K562 (cell line): ENCODE measurements around the gene SLC39A6. TPM values are rescaled to one million over a fixed set of nuclear protein-coding genes. Genes with fewer than 3 reads are reported as not detected.

Experiments
- ATAC-seq: fragments of 200-7000 bp; cut with Tn5 transposase; 3 replicates; pipeline ENCODE4 v1.9.1; 2020; ENCODE audit warnings: moderate library complexity
- BruUV-seq: library from RNA; stranded (reverse); fragments of 400-500 nt; replicated peaks from 2 replicates; lab custom pipeline; 2021; lab: Mats Ljungman, UMichigan
- CTCF ChIA-PET: fragments of 300-600 bp; formaldehyde crosslinking; extraction: SDS; loops from one replicate; lab custom pipeline; 2021; ENCODE audit warnings: low intra/inter-chr PET ratio; lab: Yijun Ruan, JAX
- POLR2A ChIA-PET: fragments of 300-600, 350-650 bp; sonication (Branson Sonifier 250); formaldehyde crosslinking; extraction: SDS; loops from one replicate; lab custom pipeline; 2021; ENCODE audit warnings: antibody characterized with exemption, inconsistent platforms; lab: Yijun Ruan, JAX
- DNase-seq, 4 experiments: peaks; one replicate each; pipeline versions ENCODE4 v3.0.0 to v3.0.0-alpha.2; 2011 to 2018; ENCODE audit warnings: low spot score in 3 of 4, mixed read lengths in 3 of 4; ENCODE audit errors: extremely low read depth in 1 of 4
- FAIRE-seq: peaks from 2 replicates; lab custom pipeline; 2011; peaks lifted over from hg19 to GRCh38; lab: Jason Lieb, UNC
- H2AFZ ChIP-seq: 2 replicates; pipeline ENCODE4 v1.6.0; 2011; ENCODE audit warnings: low read depth, low read length, control low read depth, inconsistent platforms
- H3K27ac ChIP-seq: fragments of 200-600 bp; 3 replicates; pipeline ENCODE4 v1.8.0; 2011; ENCODE audit warnings: low read depth, mild to moderate bottlenecking, control low read depth, inconsistent platforms, low read length, moderate library complexity, mixed read lengths; ENCODE audit errors: extremely low read depth
- H3K27me3 ChIP-seq, 2 experiments: fragments of 300-600 bp in 1 of 2; 2 replicates in 1 of 2; 3 replicates in 1 of 2; pipeline versions ENCODE4 v1.6.0 to v1.8.0; 2011; ENCODE audit warnings: inconsistent platforms in 2 of 2, low read length in 2 of 2, mild to moderate bottlenecking in 1 of 2, mixed read lengths in 1 of 2, moderate library complexity in 1 of 2; ENCODE audit not compliant: control insufficient read depth in 2 of 2, insufficient read depth in 2 of 2
- H3K36me3 ChIP-seq: fragments of 300-600 bp; 3 replicates; pipeline ENCODE4 v1.8.0; 2011; ENCODE audit warnings: mild to moderate bottlenecking, low read length, inconsistent platforms; ENCODE audit not compliant: control insufficient read depth, insufficient read depth
- H3K4me1 ChIP-seq, 2 experiments: fragments of 200-600 bp in 1 of 2; replicated peaks in 1 of 2; 2 replicates in 1 of 2; 3 replicates in 1 of 2; pipeline versions ENCODE4 v1.5.1 to v1.8.0; 2011; ENCODE audit warnings: inconsistent platforms in 2 of 2, low read length in 2 of 2, mild to moderate bottlenecking in 1 of 2, mixed read lengths in 1 of 2, moderate library complexity in 1 of 2; ENCODE audit not compliant: control insufficient read depth in 2 of 2, insufficient read depth in 2 of 2
- H3K4me2 ChIP-seq: 2 replicates; pipeline ENCODE4 v1.6.1; 2011; ENCODE audit warnings: low read length, control low read depth, inconsistent platforms, mixed read lengths; ENCODE audit not compliant: insufficient read depth
- H3K4me3 ChIP-seq: fragments of 200-600 bp; sonication (generic), shearing (Covaris generic); 2 replicates; pipeline ENCODE4 v1.5.1; 2016; ENCODE audit warnings: control low read depth, inconsistent platforms
- H3K79me2 ChIP-seq: fragments of 200-600 bp; 3 replicates; pipeline ENCODE4 v1.8.0; 2011; ENCODE audit warnings: low read length, inconsistent platforms; ENCODE audit not compliant: control insufficient read depth, insufficient read depth
- H3K9ac ChIP-seq, 2 experiments: 2 replicates each; pipeline versions ENCODE4 v1.6.0 to v1.6.1; 2011; ENCODE audit warnings: low read depth in 2 of 2, low read length in 2 of 2, control low read depth in 1 of 2, inconsistent platforms in 1 of 2, mild to moderate bottlenecking in 1 of 2, mixed read lengths in 1 of 2; ENCODE audit not compliant: insufficient read depth in 1 of 2
- H3K9me1 ChIP-seq: one replicate; pipeline ENCODE4 v1.6.0; 2011; ENCODE audit warnings: inconsistent platforms, mild to moderate bottlenecking, low read length, moderate library complexity; ENCODE audit not compliant: control insufficient read depth, insufficient read depth
- H3K9me3 ChIP-seq: replicated peaks from 2 replicates; pipeline ENCODE4 v1.5.1; 2011; ENCODE audit warnings: low read depth, low read length, inconsistent platforms; ENCODE audit not compliant: control insufficient read depth, insufficient read depth
- H4K20me1 ChIP-seq: replicated peaks from 2 replicates; pipeline ENCODE4 v1.6.1; 2011; ENCODE audit warnings: low read length, inconsistent platforms, mixed read lengths; ENCODE audit not compliant: control insufficient read depth, insufficient read depth
- CC2D1A ChIP-seq: fragments of 450-650 bp; IDR thresholded peaks from 2 replicates; pipeline ENCODE4 v1.6.1; 2017; ENCODE audit warnings: mild to moderate bottlenecking
- FOXK2 ChIP-seq, 2 experiments: fragments of 450-650 bp; IDR thresholded peaks in 1 of 2; conservative IDR thresholded peaks in 1 of 2; 2 replicates each; pipeline ENCODE4 v1.6.1; 2016; ENCODE audit warnings: low read depth in 2 of 2, mild to moderate bottlenecking in 1 of 2
- GATA2 ChIP-seq: sonication (generic); formaldehyde crosslinking; IDR thresholded peaks from 2 replicates; pipeline ENCODE4 v1.4.0; 2020; ENCODE audit warnings: mild to moderate bottlenecking, missing genetic modification reagents
- PTTG1 ChIP-seq: fragments of 450-650 bp; IDR thresholded peaks from 2 replicates; pipeline ENCODE4 v1.6.1; 2016; ENCODE audit warnings: low read depth, mild to moderate bottlenecking, missing genetic modification characterization, missing compliant biosample characterization
- SETDB1 ChIP-seq: IDR thresholded peaks from one replicate; pipeline ENCODE4 v1.6.1; 2012; ENCODE audit warnings: low read length, control low read depth, inconsistent platforms
- TCF7 ChIP-seq: sonication (generic); IDR thresholded peaks from 2 replicates; pipeline ENCODE4 v1.6.1; 2016; ENCODE audit warnings: antibody characterized with exemption, borderline replicate concordance
- U2AF1 ChIP-seq: fragments of 200-400 bp; formaldehyde crosslinking; optimal IDR thresholded peaks from 2 replicates; pipeline ENCODE3; 2017; ENCODE audit warnings: mild to moderate bottlenecking, low read depth, low read length, moderate library complexity
- ZKSCAN1 ChIP-seq: fragments of 150-350 bp; IDR thresholded peaks from 2 replicates; pipeline ENCODE4 v1.6.1; 2016; ENCODE audit warnings: low read depth, low read length
- WGBS: fragments of 100-300 bp; shearing (Covaris generic); methylation state at CpG from one replicate; pipeline ENCODE4 v1.1.6; 2016; ENCODE audit warnings: low coverage, mixed read lengths; ENCODE audit not compliant: insufficient coverage; ENCODE audit errors: missing lambda C conversion rate; 5-methylcytosine and 5-hydroxymethylcytosine counted together
- in situ Hi-C: fragments of 300-500 bp; cut with MboI; formaldehyde crosslinking; loops from 4 replicates; pipeline ENCODE4 v1.15.0; 2018; ENCODE audit warnings: inconsistent platforms, mixed read lengths
- intact Hi-C: fragments of 100-400 bp; cut with micrococcal nuclease; formaldehyde crosslinking; loops from 2 replicates; pipeline ENCODE4 v1.14.2; 2022
- polyA plus RNA-seq, 8 experiments: library from polyadenylated mRNA; depleted of rRNA in 4 of 8; stranded (reverse) in 5 of 8; unstranded in 3 of 8; fragments of >200 nt; fragmentation: Nextera tagmentation in 2 of 8; fragmentation: Illumina TruSeq in 1 of 8; extraction: Ambion mirVana in 2 of 8; extraction: Trizol in 1 of 8; gene quantifications; 2 replicates each; pipeline versions ENCODE4 v1.2.1 to v1.2.3, GENCODE V29; 2011 to 2014; ENCODE audit warnings: inconsistent platforms in 1 of 8, missing spikeins in 1 of 8
- total RNA-seq, 7 experiments: library from RNA; depleted of rRNA in 6 of 7; stranded (reverse); fragments of >200 nt in 6 of 7; fragmentation: Illumina TruSeq in 2 of 7; extraction: Trizol in 2 of 7; gene quantifications; 2 replicates each; pipeline versions ENCODE4 v1.2.1 to v1.2.3, GENCODE V29; 2011 to 2021; ENCODE audit warnings: low replicate concordance in 1 of 7
- TF ChIP-seq, protein P1 (sequence below): sonication (generic); formaldehyde crosslinking; IDR thresholded peaks from 2 replicates; pipeline ENCODE4 v1.5.0; 2020; ENCODE audit warnings: missing genetic modification reagents

The SLC39A6 gene
- total and polyA plus RNA-seq, 9 of the 15 experiments (the other 6 are each of a cell fraction or from before 2014, with no cell fraction given), result 5.6 to 23.8 (median 17.4) TPM

DNA sequence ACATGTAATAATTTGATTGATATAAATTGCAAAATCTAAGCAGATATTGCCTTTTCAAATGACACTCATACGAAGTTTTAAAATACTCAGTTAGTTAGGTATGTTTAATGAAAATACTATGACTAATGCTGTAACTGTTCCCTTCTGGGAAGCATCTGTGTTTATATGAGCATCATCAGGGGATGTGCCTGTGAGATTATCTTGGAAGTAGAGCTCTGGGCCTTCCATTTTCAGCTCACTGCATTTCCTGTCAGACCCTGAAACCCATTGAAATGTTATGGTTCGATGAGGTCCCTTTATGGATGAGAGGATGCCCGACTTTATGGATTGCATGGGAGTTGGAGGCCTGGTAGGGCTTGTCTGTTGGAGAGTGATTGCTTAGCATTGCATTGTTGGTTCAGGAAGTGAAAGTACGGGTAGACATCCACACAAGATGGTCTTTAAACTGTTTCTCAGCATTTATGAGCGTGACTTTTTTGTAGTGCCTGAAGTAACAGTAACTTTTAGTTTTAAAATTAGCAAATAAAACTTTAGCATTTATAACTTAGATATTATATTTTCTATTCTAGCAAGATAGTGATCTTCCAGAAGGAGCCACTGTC, 29.2 kb upstream of the SLC39A6 start:
- POLR2A ChIA-PET, result interaction anchor here (1.6 to 1.7 kb wide), 2 partner anchors 8 to 18 kb away, joined by 3 to 5 read pairs; no protein-coding TSS in a partner anchor
- no peak for TF ChIP-seq U2AF1
- no peak for TF ChIP-seq ZKSCAN1
- no peak for TF ChIP-seq SETDB1

DNA sequence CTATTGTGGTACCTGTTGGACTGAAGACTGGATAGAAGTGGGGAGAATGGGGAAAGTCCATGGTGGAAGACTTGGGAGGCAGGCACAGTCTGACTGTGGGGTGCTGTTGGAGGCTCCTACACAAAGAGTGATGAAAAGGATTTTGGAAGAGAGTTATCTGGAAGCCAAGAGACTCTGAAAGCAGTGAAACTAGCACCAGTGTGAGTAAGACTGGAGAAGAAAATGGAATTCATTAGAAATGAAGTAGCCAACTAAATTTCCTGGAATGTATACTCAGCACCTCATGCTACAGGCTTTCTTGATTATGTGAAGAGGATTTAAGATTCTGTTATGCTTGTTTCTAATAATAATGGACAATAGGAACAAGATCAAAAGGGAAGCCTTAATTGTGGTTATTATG, 28.3 kb upstream of the SLC39A6 start:
- FAIRE-seq (no peak), DNase-seq (no peak), ATAC-seq (no peak; the same call in 2 of the 3 replicates)
- Histone ChIP-seq H3K27me3 (no peaks in the 10 kb centered on the region), H3K27ac (no peak overlapping the region), H4K20me1 (no peaks in the 10 kb centered on the region), H3K4me2 (no peak overlapping the region), H3K4me3 (no peak overlapping the region), H3K79me2 (no peaks in the 10 kb centered on the region), H3K9me3 (no peaks in the 10 kb centered on the region), H3K9ac (no peak overlapping the region), H3K9me1 (no peaks in the 10 kb centered on the region), H3K4me1 (no peaks in the 10 kb centered on the region), H2AFZ (no peak overlapping the region)
- ChIA-PET POLR2A (interaction anchor here (1.0 to 1.7 kb wide), 3 partner anchors 9 to 19 kb away, joined by 4 to 5 read pairs (median 5); no protein-coding TSS in a partner anchor), CTCF (no interaction called here)
- intact Hi-C loops, result no loop called here
- in situ Hi-C loops, result no loop called here
- no TSS peak for BruUV-seq
- no peak for TF ChIP-seq GATA2 (CRISPR knock-in tag)
- no peak for TF ChIP-seq TCF7
- TF ChIP-seq CC2D1A, result no peak
- no peak for TF ChIP-seq PTTG1 (tag)
- TF ChIP-seq FOXK2 (conservative IDR thresholded peaks at IDR 0.05 in 1 of 2, IDR thresholded peaks at IDR 0.05 in 1 of 2; ENCODE audit: low read depth in 2 of 2), result no peak
- TF ChIP-seq, protein P1, sequence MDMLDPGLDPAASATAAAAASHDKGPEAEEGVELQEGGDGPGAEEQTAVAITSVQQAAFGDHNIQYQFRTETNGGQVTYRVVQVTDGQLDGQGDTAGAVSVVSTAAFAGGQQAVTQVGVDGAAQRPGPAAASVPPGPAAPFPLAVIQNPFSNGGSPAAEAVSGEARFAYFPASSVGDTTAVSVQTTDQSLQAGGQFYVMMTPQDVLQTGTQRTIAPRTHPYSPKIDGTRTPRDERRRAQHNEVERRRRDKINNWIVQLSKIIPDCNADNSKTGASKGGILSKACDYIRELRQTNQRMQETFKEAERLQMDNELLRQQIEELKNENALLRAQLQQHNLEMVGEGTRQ, result no peak
- TF ChIP-seq, all 486 proteins: peak for 0
- peaks cover 96% of the 10 kb centered on the region for H3K36me3 ChIP-seq

More for the DNA sequence above, 29.2 kb upstream of the SLC39A6 start:
- H3K4me2 ChIP-seq, result no peak overlapping the region
- DNase-seq (no peak), ATAC-seq (no peak), FAIRE-seq (no peak)
- no peak overlapping the region for H3K9ac ChIP-seq
- no peaks in the 10 kb centered on the region for H3K27me3 ChIP-seq
- H3K9me3 ChIP-seq, result no peaks in the 10 kb centered on the region
- BruUV-seq, result no TSS peak
- intact Hi-C loops, result no loop called here
- no peak overlapping the region for H3K27ac ChIP-seq
- no peaks in the 10 kb centered on the region for H3K79me2 ChIP-seq
- CTCF ChIA-PET, result no interaction called here
- H2AFZ ChIP-seq, result no peak overlapping the region
- H4K20me1 ChIP-seq, result no peaks in the 10 kb centered on the region
- peaks cover 96% of the 10 kb centered on the region for H3K36me3 ChIP-seq
- in situ Hi-C loops, result no loop called here
- no peaks in the 10 kb centered on the region for H3K9me1 ChIP-seq
- 86% methylated on average over 5 of the region's 5 CpGs for WGBS
- no peak overlapping the region for H3K4me3 ChIP-seq
- H3K4me1 ChIP-seq, result no peaks in the 10 kb centered on the region
